CD4-positive, alpha-beta T cell treated with Interleukin-1 beta for 1 hour (primary cell): ENCODE data around the gene CBFA2T3.

ENCODE experiments used
- DNase-seq, 2 donors: peaks; one replicate each; pipeline ENCODE4 v3.0.0-alpha.2; 2020 to 2022

The CBFA2T3 gene

GRCh38 chr16:88830258-88830657, 146.7 kb downstream of the CBFA2T3 start:
- DNase-seq: no peak

- DNase-seq: no peak
These were observed 148.3 kb downstream of the CBFA2T3 start for GRCh38 chr16:88828711-88829110.

- no peak for DNase-seq
These were observed 149.3 kb downstream of the CBFA2T3 start for GRCh38 chr16:88827727-88828126.

- no peak for DNase-seq
These were observed 150.8 kb downstream of the CBFA2T3 start for GRCh38 chr16:88826070-88826840.

GRCh38 chr16:88825146-88825545, 151.9 kb downstream of the CBFA2T3 start:
- DNase-seq: no peak
